T-cell (primary cell): ENCODE data around the gene ZNF500. TPM values are rescaled to one million over a fixed set of nuclear protein-coding genes. Genes with fewer than 3 reads are reported as not detected.

Source experiments
- ATAC-seq, 4 experiments: fragments of 200-7000 bp in 3 of 4; fragments of 150-1000 bp in 1 of 4; cut with Tn5 transposase; replicated peaks in 1 of 4; 1 replicate in 3 of 4; 2 replicates in 1 of 4; pipeline ENCODE4 v1.10.0; 2021; ENCODE audit warnings: moderate library complexity in 3 of 4, mild to moderate bottlenecking in 2 of 4, moderate number of reproducible peaks in 1 of 4
- CTCF ChIA-PET, 2 donors: fragments of 300-600 bp; sonication (Branson Sonifier 250); formaldehyde crosslinking; loops; one replicate each; lab custom pipeline; 2022; ENCODE audit warnings: antibody characterized with exemption in 2 of 2; lab: Charles Lee
- POLR2A ChIA-PET, 2 donors: fragments of 300-600 bp; sonication (Branson Sonifier 250); formaldehyde crosslinking; loops; one replicate each; lab custom pipeline; 2022; ENCODE audit warnings: antibody characterized with exemption in 2 of 2; lab: Charles Lee
- DNase-seq, 35 experiments: peaks; one replicate each; pipeline versions ENCODE4 v3.0.0 to v3.0.0-alpha.2; 2013 to 2023
- H3K27ac ChIP-seq: one replicate; pipeline ENCODE4 v1.5.1; 2013; ENCODE audit warnings: low read length
- H3K27me3 ChIP-seq, 2 experiments: replicated peaks in 1 of 2; 1 replicate in 1 of 2; 2 replicates in 1 of 2; pipeline versions ENCODE4 v1.6.1 to v1.7.0; 2013; ENCODE audit warnings: low read length in 1 of 2, mixed read lengths in 1 of 2; ENCODE audit not compliant: control insufficient read depth in 2 of 2, insufficient read depth in 2 of 2; ENCODE audit errors: extremely low read depth in 1 of 2
- H3K36me3 ChIP-seq, 2 donors: 1 replicate in 1 of 2; 2 replicates in 1 of 2; pipeline versions ENCODE4 v1.6.1 to v1.7.0; 2013; ENCODE audit warnings: low read length in 1 of 2; ENCODE audit not compliant: control insufficient read depth in 2 of 2, insufficient read depth in 1 of 2; ENCODE audit errors: extremely low read depth in 1 of 2
- H3K4me1 ChIP-seq, 2 experiments: 1 replicate in 1 of 2; 2 replicates in 1 of 2; pipeline versions ENCODE4 v1.6.1 to v1.7.0; 2013; ENCODE audit warnings: low read length in 2 of 2, mixed read lengths in 1 of 2; ENCODE audit not compliant: insufficient read depth in 2 of 2, control insufficient read depth in 1 of 2; ENCODE audit errors: extremely low read depth in 1 of 2
- H3K4me3 ChIP-seq, 2 donors: 1 replicate in 1 of 2; 2 replicates in 1 of 2; pipeline versions ENCODE4 v1.5.1 to v1.7.0; 2013; ENCODE audit warnings: mild to moderate bottlenecking in 2 of 2, low read length in 1 of 2, moderate library complexity in 1 of 2; ENCODE audit not compliant: control insufficient read depth in 1 of 2; ENCODE audit errors: extremely low read depth in 1 of 2
- H3K9me3 ChIP-seq: 2 replicates; pipeline ENCODE4 v1.7.0; 2013
- H3K27ac Mint-ChIP-seq, 2 donors: one replicate each; pipeline ENCODE4 v1.8.0; 2020 to 2021; ENCODE audit warnings: mild to moderate bottlenecking in 2 of 2, mixed read lengths in 2 of 2
- H3K27me3 Mint-ChIP-seq, 2 donors: one replicate each; pipeline ENCODE4 v1.8.0; 2021 to 2022; ENCODE audit warnings: mixed read lengths in 2 of 2
- H3K36me3 Mint-ChIP-seq: one replicate; pipeline ENCODE4 v1.8.0; 2021; ENCODE audit warnings: mixed read lengths
- H3K4me1 Mint-ChIP-seq, 3 donors: one replicate each; pipeline ENCODE4 v1.8.0; 2020 to 2022; ENCODE audit warnings: mixed read lengths in 3 of 3, mild to moderate bottlenecking in 1 of 3
- H3K4me3 Mint-ChIP-seq, 3 donors: one replicate each; pipeline ENCODE4 v1.8.0; 2020 to 2022; ENCODE audit warnings: mild to moderate bottlenecking in 3 of 3, mixed read lengths in 3 of 3, moderate library complexity in 3 of 3
- H3K9me3 Mint-ChIP-seq, 3 donors: one replicate each; pipeline ENCODE4 v1.8.0; 2020 to 2022; ENCODE audit warnings: mixed read lengths in 3 of 3
- WGBS: methylation state at CpG from one replicate; pipeline ENCODE4 v1.1.5; 2013; ENCODE audit warnings: missing lambda C conversion rate; ENCODE audit not compliant: insufficient coverage; 5-methylcytosine and 5-hydroxymethylcytosine counted together
- total RNA-seq, 35 experiments: library from RNA in 6 of 35; stranded (reverse) in 6 of 35; fragments of 120-200 nt in 1 of 35; gene quantifications; one replicate each; pipeline versions ENCODE4 v1.2.1 to v1.2.4 and lab custom pipeline; 2013 to 2026

Gene ZNF500
- total RNA-seq, 5 donors from 2014 or later (not counting 1 experiment from before 2014, with no cell fraction given): 19.7 to 36.6 (median 32.4) TPM

DNA sequence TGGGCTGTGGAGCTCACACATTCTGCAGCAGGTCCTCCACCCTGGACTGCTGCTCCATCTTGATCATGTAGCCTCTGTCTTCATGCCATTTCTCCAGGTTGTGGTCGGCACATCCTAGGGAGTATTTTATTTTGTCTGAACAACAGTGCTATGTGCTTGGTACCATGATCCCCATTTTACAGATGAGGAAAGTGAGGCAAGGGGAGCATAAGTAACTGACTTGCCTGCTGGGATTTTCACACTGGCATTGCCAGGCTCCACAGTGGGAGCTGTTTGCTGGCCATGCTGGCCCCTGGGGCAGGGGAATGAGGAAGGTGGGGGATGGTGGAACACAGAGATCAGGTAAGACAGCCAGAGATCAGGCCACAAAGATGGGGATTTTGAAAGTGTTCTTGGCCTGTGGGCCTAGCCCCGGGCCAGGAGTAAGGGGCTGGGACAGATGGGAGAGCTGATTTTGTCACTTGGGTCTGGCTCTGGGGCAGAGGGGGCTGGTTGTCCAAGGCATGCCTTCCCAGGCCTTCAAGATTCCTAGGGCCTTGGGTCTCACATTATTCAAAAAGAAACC lies 9.3 kb upstream of the ZNF500 start:
- Histone ChIP-seq H3K4me1 (no peaks in the 10 kb centered on the region), H3K4me3 (no peak overlapping the region), H3K36me3 (no peaks in the 10 kb centered on the region), H3K27ac (no peak overlapping the region), H3K9me3 (no peaks in the 10 kb centered on the region), H3K27me3 (no peaks in the 10 kb centered on the region)
- ATAC-seq (no peak), DNase-seq (no peak)
- H3K9me3 Mint-ChIP-seq: no peaks in the 10 kb centered on the region
- ChIA-PET POLR2A (no interaction called here), CTCF (no interaction called here)
- WGBS: 80% methylated on average over 1 of the region's 2 CpGs
- H3K27ac Mint-ChIP-seq: no peak overlapping the region
- no peaks in the 10 kb centered on the region for H3K36me3 Mint-ChIP-seq
- H3K27me3 Mint-ChIP-seq: no peaks in the 10 kb centered on the region
- H3K4me1 Mint-ChIP-seq: no peaks in the 10 kb centered on the region
- H3K4me3 Mint-ChIP-seq: no peak overlapping the region

DNA sequence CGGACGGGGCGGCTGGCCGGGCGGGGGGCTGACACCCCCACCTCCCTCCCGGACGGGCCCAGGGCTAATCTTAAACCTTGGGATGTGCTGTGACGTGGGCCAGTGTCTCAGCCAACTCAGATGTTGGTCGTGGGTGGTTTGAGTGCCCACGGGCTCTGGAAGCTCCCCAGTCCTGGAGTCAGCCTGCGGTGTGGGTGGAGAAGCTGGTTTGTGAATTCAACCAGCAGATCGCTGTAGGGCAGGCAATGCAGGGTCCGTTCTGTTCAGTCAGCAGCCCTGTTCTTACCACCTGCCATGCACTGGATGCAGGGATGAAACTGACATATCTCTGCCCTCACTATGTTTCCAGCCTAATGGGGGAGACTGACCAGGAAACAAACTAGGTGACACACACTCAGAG lies 8.0 kb upstream of the ZNF500 start:
- Mint-ChIP-seq H3K27ac (no peak overlapping the region), H3K4me1 (no peaks in the 10 kb centered on the region), H3K36me3 (no peaks in the 10 kb centered on the region), H3K9me3 (no peaks in the 10 kb centered on the region), H3K4me3 (no peak overlapping the region), H3K27me3 (no peaks in the 10 kb centered on the region)
- Histone ChIP-seq H3K27me3 (no peaks in the 10 kb centered on the region), H3K27ac (no peak overlapping the region), H3K4me3 (no peak overlapping the region), H3K4me1 (no peaks in the 10 kb centered on the region), H3K36me3 (no peaks in the 10 kb centered on the region), H3K9me3 (no peaks in the 10 kb centered on the region)
- ChIA-PET POLR2A (no interaction called here), CTCF (no interaction called here)
- ATAC-seq (peak in 1 of 4 experiments; percentile 12), DNase-seq (no peak)
- 85% methylated on average over 4 of the region's 13 CpGs for WGBS

DNA sequence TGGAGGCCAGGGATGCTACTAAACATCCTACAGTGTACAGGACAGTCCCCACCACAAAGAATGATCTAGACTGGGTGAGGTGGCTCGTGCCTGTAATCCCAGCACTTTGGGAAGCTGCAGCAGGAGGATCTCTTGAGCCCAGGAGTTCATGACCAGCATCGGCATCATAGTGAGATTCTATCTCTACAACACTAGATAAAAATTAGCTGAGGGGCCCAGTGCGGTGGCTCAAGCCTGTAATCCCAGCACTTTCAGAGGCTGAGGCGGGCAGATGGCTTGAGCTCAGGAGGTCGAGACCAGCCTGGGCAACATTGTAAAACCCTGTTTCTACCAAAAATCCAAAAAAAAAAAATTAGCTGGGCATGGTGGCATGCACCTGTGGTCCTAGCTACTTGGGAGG lies 5.4 kb upstream of the ZNF500 start:
- DNase-seq (no peak), ATAC-seq (no peak)
- H3K36me3 Mint-ChIP-seq: no peaks in the 10 kb centered on the region
- no peak overlapping the region for H3K27ac Mint-ChIP-seq
- Histone ChIP-seq H3K9me3 (no peaks in the 10 kb centered on the region), H3K27ac (no peak overlapping the region), H3K4me3 (no peak overlapping the region), H3K27me3 (no peaks in the 10 kb centered on the region), H3K36me3 (no peaks in the 10 kb centered on the region), H3K4me1 (peaks cover 8 to 21% of the 10 kb centered on the region in 2 experiments)
- ChIA-PET POLR2A (no interaction called here), CTCF (no interaction called here)
- H3K9me3 Mint-ChIP-seq: no peaks in the 10 kb centered on the region
- H3K4me1 Mint-ChIP-seq: peaks cover 12 to 23% (median 20%) of the 10 kb centered on the region in 3 donors
- no peak overlapping the region for H3K4me3 Mint-ChIP-seq
- H3K27me3 Mint-ChIP-seq: no peaks in the 10 kb centered on the region
- 100% methylated on average over 3 of the region's 5 CpGs for WGBS

DNA sequence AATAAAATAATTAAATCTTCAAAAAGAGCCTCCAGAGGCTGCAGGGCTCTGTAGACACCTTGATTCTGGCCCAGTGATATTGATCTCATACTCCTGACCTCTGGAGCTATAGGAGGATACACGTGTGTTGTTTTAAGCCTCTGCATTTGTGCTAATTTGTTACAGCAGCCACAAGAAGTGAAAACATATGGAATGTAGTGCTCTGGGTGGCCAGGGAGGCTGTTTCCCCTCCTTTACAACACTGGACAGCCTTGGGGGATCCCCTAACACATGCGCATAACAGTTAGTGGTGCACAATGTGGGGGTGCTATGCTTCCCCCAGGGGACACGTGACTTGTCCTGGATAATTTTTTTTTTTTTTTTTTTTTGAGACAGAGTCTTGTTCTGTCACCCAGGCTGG lies 4.7 kb upstream of the ZNF500 start:
- WGBS: no CpG with 5 or more reads among the region's 3 CpGs
- H3K36me3 ChIP-seq: no peaks in the 10 kb centered on the region
- CTCF ChIA-PET: no interaction called here
- H3K27me3 Mint-ChIP-seq: no peaks in the 10 kb centered on the region
- H3K27me3 ChIP-seq: no peaks in the 10 kb centered on the region
- H3K4me3 ChIP-seq: no peak overlapping the region
- H3K9me3 Mint-ChIP-seq: no peaks in the 10 kb centered on the region
- peaks cover 8 to 26% of the 10 kb centered on the region in 2 experiments for H3K4me1 ChIP-seq
- ATAC-seq: no peak
- H3K27ac ChIP-seq: no peak overlapping the region
- H3K4me3 Mint-ChIP-seq: no peak overlapping the region
- no peak for DNase-seq
- POLR2A ChIA-PET: no interaction called here
- H3K9me3 ChIP-seq: no peaks in the 10 kb centered on the region
- H3K4me1 Mint-ChIP-seq: peaks cover 15 to 23% (median 23%) of the 10 kb centered on the region in 3 donors
- no peaks in the 10 kb centered on the region for H3K36me3 Mint-ChIP-seq
- H3K27ac Mint-ChIP-seq: no peak overlapping the region

DNA sequence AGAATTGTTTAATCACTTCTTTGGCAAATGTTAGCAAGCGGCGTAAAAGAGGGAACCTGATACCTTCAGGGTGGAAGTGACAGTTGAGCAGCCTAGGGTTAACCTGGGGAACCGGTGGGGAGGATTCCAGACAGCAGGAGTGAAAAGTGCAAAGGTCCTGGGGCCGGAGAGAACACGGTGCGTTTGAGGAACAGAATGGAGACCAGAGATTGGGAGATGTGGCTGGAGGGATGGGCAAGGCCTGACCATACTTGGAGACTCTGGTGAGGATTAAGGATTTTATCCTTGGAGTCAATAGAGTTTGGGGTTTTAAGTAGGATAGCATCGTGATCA lies 2.3 kb upstream of the ZNF500 start:
- peaks cover 8 to 42% of the 10 kb centered on the region in 2 experiments for H3K4me1 ChIP-seq
- H3K9me3 ChIP-seq: no peaks in the 10 kb centered on the region
- ATAC-seq (no peak), DNase-seq (no peak)
- H3K27me3 ChIP-seq: no peaks in the 10 kb centered on the region
- H3K4me1 Mint-ChIP-seq: peaks cover 28 to 38% (median 32%) of the 10 kb centered on the region in 3 donors
- POLR2A ChIA-PET: no interaction called here
- peak overlapping the region; percentile 86 to 93 (median 88) for H3K4me3 Mint-ChIP-seq
- no peaks in the 10 kb centered on the region for H3K36me3 Mint-ChIP-seq
- H3K4me3 ChIP-seq: peak overlapping the region; percentile 58 to 75
- H3K27ac Mint-ChIP-seq: peak overlapping the region; percentile 91 to 95
- WGBS: 98% methylated on average over 7 of the region's 7 CpGs
- H3K27ac ChIP-seq: peak overlapping the region; percentile 54
- H3K27me3 Mint-ChIP-seq: no peaks in the 10 kb centered on the region
- H3K9me3 Mint-ChIP-seq: no peaks in the 10 kb centered on the region
- CTCF ChIA-PET: interaction anchor here in 1 of 2 donors (0.7 to 1.4 kb wide), 2 partner anchors 34 kb away, joined by 3 to 5 read pairs; partner anchors contain the start of genes ANKS3 and DNAAF8
- peaks cover 0 to 5% of the 10 kb centered on the region in 2 donors for H3K36me3 ChIP-seq

DNA sequence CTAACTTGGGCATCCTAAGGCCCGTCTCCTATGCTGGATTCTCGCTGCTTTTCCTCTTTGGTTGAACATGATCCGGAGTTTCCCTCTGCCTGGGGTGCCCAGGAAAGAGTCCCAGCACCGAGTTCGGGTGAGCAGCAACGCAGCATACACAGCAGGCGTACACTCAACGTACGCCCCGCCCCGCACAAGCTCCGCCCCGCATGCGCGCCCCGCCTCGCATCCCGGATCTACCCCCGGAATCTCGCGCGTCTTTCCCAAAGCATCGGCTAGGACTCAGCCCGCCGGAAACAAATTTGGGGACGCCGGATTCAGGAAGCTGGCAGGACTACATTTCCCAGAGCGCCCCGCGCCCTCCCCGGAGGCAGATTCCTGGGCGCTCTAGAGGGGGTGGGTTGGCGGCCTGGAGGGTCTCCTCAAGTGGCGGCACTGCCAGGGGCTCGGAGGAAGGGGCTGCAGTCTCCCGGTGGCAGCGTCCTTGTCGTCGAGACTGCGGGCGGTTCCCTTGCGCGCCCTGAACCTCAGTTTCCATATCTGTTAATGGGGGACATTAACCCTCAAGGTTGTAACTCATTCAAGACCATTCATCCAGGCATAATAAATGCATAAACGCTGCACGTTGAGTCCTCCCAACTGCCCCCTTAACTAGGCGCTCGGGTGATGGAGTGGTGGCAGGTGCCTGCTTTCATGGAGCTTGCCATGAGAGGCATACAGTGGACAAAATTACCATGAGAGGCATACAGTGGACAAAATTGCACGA lies 1.8 kb upstream of the ZNF500 start:
- POLR2A ChIA-PET: interaction anchor here in 1 of 2 donors (0.7 kb wide), 1 partner anchor 152 kb away, joined by 4 read pairs; no protein-coding TSS in a partner anchor
- Mint-ChIP-seq H3K36me3 (peaks cover 3% of the 10 kb centered on the region), H3K9me3 (no peaks in the 10 kb centered on the region)

More for the DNA sequence above, 1.8 kb upstream of the ZNF500 start:
- Histone ChIP-seq H3K4me3 (peak overlapping the region; percentile 58 to 75), H3K27ac (peak overlapping the region; percentile 54), H3K4me1 (peaks cover 8 to 42% of the 10 kb centered on the region in 2 experiments), H3K9me3 (no peaks in the 10 kb centered on the region), H3K36me3 (peaks cover 0 to 10% of the 10 kb centered on the region in 2 donors), H3K27me3 (no peaks in the 10 kb centered on the region)
- Mint-ChIP-seq H3K27me3 (no peaks in the 10 kb centered on the region), H3K4me3 (peak overlapping the region; percentile 86 to 93 (median 88)), H3K4me1 (peaks cover 32 to 42% (median 33%) of the 10 kb centered on the region in 3 donors), H3K27ac (peak overlapping the region; percentile 91 to 95)
- DNase-seq (peak; percentile 43 to 91 (median 64)), ATAC-seq (peak; percentile 59 to 68 (median 64))
- 4% methylated on average over 36 of the region's 48 CpGs for WGBS
- CTCF ChIA-PET: interaction anchor here (0.6 to 1.8 kb wide), 4 partner anchors 23 to 108 kb away, joined by 4 to 5 read pairs (median 4); partner anchors contain the start of genes ANKS3 (in 1 of the 2), DNAAF8 (in 1 of the 2) and ROGDI (in 1 of the 2)
